NT2/D1 (cell line): Measurements from ENCODE around the gene MORC4.

Source experiments
- SUZ12 ChIP-seq: IDR thresholded peaks from 2 replicates; pipeline ENCODE4 v1.6.1; 2011; ENCODE audit not compliant: insufficient read length, insufficient read depth; ENCODE audit errors: extremely low read depth
- YY1 ChIP-seq: IDR thresholded peaks from 2 replicates; pipeline ENCODE4 v1.6.1; 2011; ENCODE audit not compliant: insufficient read length, insufficient read depth
- ZNF274 ChIP-seq: IDR thresholded peaks from 2 replicates; pipeline ENCODE4 v1.6.1; 2011; ENCODE audit warnings: mild to moderate bottlenecking, low read depth, low read length

DNA sequence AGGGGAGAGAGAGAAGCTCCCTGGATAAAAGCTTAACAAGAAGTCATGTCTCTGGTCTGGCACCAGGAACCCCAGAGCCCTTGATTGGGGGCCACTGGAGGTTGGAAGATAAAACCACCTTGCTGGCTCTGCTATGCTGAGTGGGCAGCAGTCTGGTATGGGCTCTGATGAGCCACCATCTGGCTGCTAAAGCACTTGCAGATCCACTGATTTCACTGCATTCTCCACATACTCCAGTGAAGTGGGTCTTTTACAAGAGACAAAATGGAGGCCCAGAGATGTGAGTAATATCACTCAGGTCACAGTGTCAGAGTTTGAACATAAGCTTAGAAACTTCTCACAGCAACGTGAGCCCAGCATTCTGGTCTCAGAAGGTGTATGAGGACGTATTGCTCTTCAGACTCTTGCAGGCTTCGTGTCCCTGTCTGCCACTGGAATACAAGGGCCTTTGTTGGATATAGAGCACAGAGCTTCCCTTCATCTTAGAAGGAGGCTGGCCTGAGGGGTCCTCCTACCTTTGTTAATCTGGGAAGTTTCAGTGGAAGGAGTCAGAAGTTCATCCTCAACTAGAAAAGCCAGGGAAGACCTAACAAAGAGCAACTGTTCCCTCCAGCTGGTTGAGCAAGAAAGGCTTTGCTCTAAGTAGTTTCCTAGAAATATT is 68.1 kb downstream of the MORC4 start:
- TF ChIP-seq YY1, result no peak
- no peak for TF ChIP-seq SUZ12
- TF ChIP-seq ZNF274, result no peak
